ENCODE measurements around the gene INPP5A. TPM values are rescaled to one million over a fixed set of nuclear protein-coding genes. Genes with fewer than 3 reads are reported as not detected.

The INPP5A gene
- total and polyA plus RNA-seq, 5 donors from 2014 or later, result 0.66 to 21.3 (median 1.0) TPM

DNA sequence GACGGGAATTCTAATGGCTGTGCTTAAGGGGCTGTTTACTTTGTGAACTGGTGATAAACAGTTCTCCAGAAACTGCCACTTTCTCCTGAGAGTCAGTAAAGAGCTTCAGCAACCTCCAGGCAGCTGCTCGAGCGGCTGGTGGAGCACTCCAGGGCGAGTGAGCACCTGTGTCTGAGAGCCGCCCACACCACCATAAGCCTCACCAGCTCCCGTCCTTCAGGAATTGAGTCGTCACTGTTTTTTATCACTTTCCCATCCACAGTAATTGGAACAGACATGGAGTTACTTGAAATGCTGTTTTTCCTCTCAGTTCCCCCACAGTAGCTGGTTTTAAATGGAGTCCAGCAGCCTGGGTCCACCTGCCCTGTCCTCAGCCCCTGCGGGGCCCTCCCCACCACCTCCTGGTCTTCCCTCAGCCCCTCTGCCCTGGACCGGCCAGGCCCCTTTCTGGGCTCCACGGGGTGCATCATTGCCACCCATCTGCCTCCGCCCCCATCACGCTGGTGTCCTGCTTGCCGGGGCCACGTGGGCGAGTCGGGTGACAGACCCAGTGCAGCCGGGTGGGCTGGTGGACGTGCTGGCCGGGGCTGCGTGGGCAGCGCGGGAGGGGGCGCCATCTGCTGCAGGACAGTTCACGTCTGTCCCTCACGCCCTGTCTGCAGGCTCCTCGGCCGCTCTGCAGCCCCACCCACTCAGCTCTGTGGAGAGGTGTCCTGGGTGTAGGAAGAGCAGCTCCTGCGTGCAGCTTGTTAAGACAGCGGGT is 192.4 kb downstream of the INPP5A start:
- no peaks in the 10 kb centered on the region for H3K4me1 ChIP-seq (ENCODE audit: control insufficient read depth, insufficient read depth, low read length, poor library complexity, severe bottlenecking)
- H3K36me3 ChIP-seq (ENCODE audit: control insufficient read depth, insufficient read depth, low read length), result peaks cover 7% of the 10 kb centered on the region
- ATAC-seq (ENCODE audit: low read depth in 2 of 2) (no peak), DNase-seq (no peak)
- H3K9me3 ChIP-seq (ENCODE audit: control insufficient read depth in 2 of 2, low read length in 2 of 2), result no peaks in the 10 kb centered on the region
- no peak overlapping the region for H3K4me3 Mint-ChIP-seq
- H3K4me1 Mint-ChIP-seq, result peaks cover 0 to 2% (median 0%) of the 10 kb centered on the region in 4 donors
- no peak overlapping the region for H3K4me3 ChIP-seq (ENCODE audit: low read depth, low read length)
- H3K27ac Mint-ChIP-seq, result no peak overlapping the region
- no peaks in the 10 kb centered on the region for H3K27me3 ChIP-seq (ENCODE audit: control insufficient read depth, insufficient read depth, low read length)
- H3K27ac ChIP-seq (ENCODE audit: insufficient read depth, low read length, poor library complexity, severe bottlenecking), result no peak overlapping the region
- H3K9me3 Mint-ChIP-seq, result no peaks in the 10 kb centered on the region
- H3K36me3 Mint-ChIP-seq, result peaks cover 18% of the 10 kb centered on the region
- H3K27me3 Mint-ChIP-seq, result no peaks in the 10 kb centered on the region

GRCh38 chr10:132730573-132730953 is 193.0 kb downstream of the INPP5A start:
- H3K27me3 Mint-ChIP-seq, result no peaks in the 10 kb centered on the region

DNA sequence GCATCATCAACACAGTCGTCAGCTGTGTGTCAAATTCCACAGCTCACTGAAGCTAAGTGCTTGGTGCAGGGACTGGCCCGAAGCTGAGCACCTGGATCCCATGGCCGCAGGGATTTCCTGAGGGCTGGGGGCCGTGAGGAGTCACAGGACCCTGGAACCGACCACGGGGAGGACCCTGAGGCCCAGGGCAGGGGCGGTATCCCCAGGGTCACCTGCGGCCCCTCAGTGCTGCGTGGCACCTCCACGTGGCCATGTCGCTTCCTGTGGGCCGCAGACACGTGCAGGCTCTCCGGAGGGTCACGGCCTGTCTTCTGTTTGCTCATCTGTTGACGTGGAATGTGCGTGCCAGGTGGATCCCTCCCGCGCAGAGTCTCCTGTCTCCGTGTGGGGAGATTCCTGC is 194.9 kb downstream of the INPP5A start:
- DNase-seq, result no peak
- H3K9me3 ChIP-seq (ENCODE audit: control insufficient read depth in 2 of 2, low read length in 2 of 2), result no peaks in the 10 kb centered on the region
- peaks cover 0 to 2% (median 0%) of the 10 kb centered on the region in 4 donors for H3K4me1 Mint-ChIP-seq
- peaks cover 2% of the 10 kb centered on the region for H3K36me3 Mint-ChIP-seq
- H3K27me3 Mint-ChIP-seq, result no peaks in the 10 kb centered on the region
- H3K9me3 Mint-ChIP-seq, result no peaks in the 10 kb centered on the region
- peaks cover 3% of the 10 kb centered on the region for H3K36me3 ChIP-seq (ENCODE audit: control insufficient read depth, insufficient read depth, low read length)
- H3K27ac Mint-ChIP-seq, result no peak overlapping the region
- no peak overlapping the region for H3K27ac ChIP-seq (ENCODE audit: insufficient read depth, low read length, poor library complexity, severe bottlenecking)
- H3K4me3 ChIP-seq (ENCODE audit: low read depth, low read length), result no peak overlapping the region
- no peak overlapping the region for H3K4me3 Mint-ChIP-seq
- no peak for ATAC-seq (ENCODE audit: low read depth in 2 of 2)
- H3K27me3 ChIP-seq (ENCODE audit: control insufficient read depth, insufficient read depth, low read length), result no peaks in the 10 kb centered on the region
- H3K4me1 ChIP-seq (ENCODE audit: control insufficient read depth, insufficient read depth, low read length, poor library complexity, severe bottlenecking), result no peaks in the 10 kb centered on the region

More at GRCh38 chr10:132730573-132730953, 193.0 kb downstream of the INPP5A start:
- no peak for DNase-seq
- no peaks in the 10 kb centered on the region for H3K9me3 Mint-ChIP-seq
- Histone ChIP-seq H3K4me3 (ENCODE audit: low read depth, low read length) (no peak overlapping the region), H3K9me3 (ENCODE audit: control insufficient read depth in 2 of 2, low read length in 2 of 2) (no peaks in the 10 kb centered on the region), H3K27ac (ENCODE audit: insufficient read depth, low read length, poor library complexity, severe bottlenecking) (no peak overlapping the region), H3K4me1 (ENCODE audit: control insufficient read depth, insufficient read depth, low read length, poor library complexity, severe bottlenecking) (no peaks in the 10 kb centered on the region), H3K27me3 (ENCODE audit: control insufficient read depth, insufficient read depth, low read length) (no peaks in the 10 kb centered on the region), H3K36me3 (ENCODE audit: control insufficient read depth, insufficient read depth, low read length) (peaks cover 7% of the 10 kb centered on the region)
- H3K27ac Mint-ChIP-seq, result no peak overlapping the region
- H3K36me3 Mint-ChIP-seq, result peaks cover 18% of the 10 kb centered on the region
- peaks cover 0 to 2% (median 0%) of the 10 kb centered on the region in 4 donors for H3K4me1 Mint-ChIP-seq
- ATAC-seq (ENCODE audit: low read depth in 2 of 2), result no peak
- H3K4me3 Mint-ChIP-seq, result no peak overlapping the region

- no peaks in the 10 kb centered on the region for H3K9me3 ChIP-seq (ENCODE audit: control insufficient read depth in 2 of 2, low read length in 2 of 2)
- Mint-ChIP-seq H3K4me1 (peaks cover 0 to 2% (median 0%) of the 10 kb centered on the region in 4 donors), H3K36me3 (peaks cover 2% of the 10 kb centered on the region), H3K27me3 (no peaks in the 10 kb centered on the region), H3K27ac (no peak overlapping the region), H3K9me3 (no peaks in the 10 kb centered on the region), H3K4me3 (no peak overlapping the region)
- ATAC-seq (ENCODE audit: low read depth in 2 of 2) (no peak), DNase-seq (no peak)
- H3K4me3 ChIP-seq (ENCODE audit: low read depth, low read length), result no peak overlapping the region
- no peak overlapping the region for H3K27ac ChIP-seq (ENCODE audit: insufficient read depth, low read length, poor library complexity, severe bottlenecking)
- no peaks in the 10 kb centered on the region for H3K27me3 ChIP-seq (ENCODE audit: control insufficient read depth, insufficient read depth, low read length)
- no peaks in the 10 kb centered on the region for H3K36me3 ChIP-seq (ENCODE audit: control insufficient read depth, insufficient read depth, low read length)
- no peaks in the 10 kb centered on the region for H3K4me1 ChIP-seq (ENCODE audit: control insufficient read depth, insufficient read depth, low read length, poor library complexity, severe bottlenecking)
Observed at GRCh38 chr10:132733926-132734325, 196.3 kb downstream of the INPP5A start.

DNA sequence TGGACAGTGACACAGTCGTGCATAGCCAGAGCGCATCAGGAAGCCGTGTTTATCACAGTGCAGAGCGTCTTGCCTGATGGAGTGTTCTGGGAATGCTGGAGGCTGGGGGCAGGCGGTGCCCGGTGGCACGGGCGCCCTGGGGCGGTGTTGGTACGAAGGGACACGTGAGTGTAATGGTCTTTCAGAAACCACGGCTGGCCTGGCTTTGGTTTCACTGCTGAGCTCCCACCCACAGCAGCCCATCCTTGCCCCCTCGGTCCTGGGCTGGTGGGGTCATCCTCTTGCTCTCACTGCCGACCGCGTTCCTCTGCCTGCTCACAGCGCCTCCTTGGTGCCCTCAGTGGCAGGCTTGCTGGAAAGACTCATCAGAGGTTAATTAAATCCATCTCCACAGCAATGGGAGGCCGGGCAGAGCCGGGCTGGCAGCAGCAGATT is 197.8 kb downstream of the INPP5A start:
- H3K4me3 ChIP-seq (ENCODE audit: low read depth, low read length), result no peak overlapping the region
- ATAC-seq (ENCODE audit: low read depth in 2 of 2), result no peak
- H3K4me1 ChIP-seq (ENCODE audit: control insufficient read depth, insufficient read depth, low read length, poor library complexity, severe bottlenecking), result no peaks in the 10 kb centered on the region
- no peaks in the 10 kb centered on the region for H3K27me3 Mint-ChIP-seq
- no peak for DNase-seq
- no peak overlapping the region for H3K27ac Mint-ChIP-seq
- H3K4me3 Mint-ChIP-seq, result no peak overlapping the region
- H3K4me1 Mint-ChIP-seq, result peaks cover 0 to 2% (median 0%) of the 10 kb centered on the region in 4 donors
- H3K36me3 Mint-ChIP-seq, result no peaks in the 10 kb centered on the region
- H3K27me3 ChIP-seq (ENCODE audit: control insufficient read depth, insufficient read depth, low read length), result no peaks in the 10 kb centered on the region
- no peaks in the 10 kb centered on the region for H3K36me3 ChIP-seq (ENCODE audit: control insufficient read depth, insufficient read depth, low read length)
- no peak overlapping the region for H3K27ac ChIP-seq (ENCODE audit: insufficient read depth, low read length, poor library complexity, severe bottlenecking)
- H3K9me3 Mint-ChIP-seq, result no peaks in the 10 kb centered on the region
- H3K9me3 ChIP-seq (ENCODE audit: control insufficient read depth in 2 of 2, low read length in 2 of 2), result no peaks in the 10 kb centered on the region

- no peak for DNase-seq
- H3K4me3 ChIP-seq (ENCODE audit: low read depth, low read length), result no peak overlapping the region
- H3K36me3 ChIP-seq (ENCODE audit: control insufficient read depth, insufficient read depth, low read length), result no peaks in the 10 kb centered on the region
- H3K9me3 Mint-ChIP-seq, result no peaks in the 10 kb centered on the region
- no peaks in the 10 kb centered on the region for H3K27me3 ChIP-seq (ENCODE audit: control insufficient read depth, insufficient read depth, low read length)
- H3K4me3 Mint-ChIP-seq, result no peak overlapping the region
- no peaks in the 10 kb centered on the region for H3K27me3 Mint-ChIP-seq
- H3K9me3 ChIP-seq (ENCODE audit: control insufficient read depth in 2 of 2, low read length in 2 of 2), result no peaks in the 10 kb centered on the region
- ATAC-seq (ENCODE audit: low read depth in 2 of 2), result no peak
- peaks cover 0 to 2% (median 0%) of the 10 kb centered on the region in 4 donors for H3K4me1 Mint-ChIP-seq
- H3K27ac Mint-ChIP-seq, result no peak overlapping the region
- no peaks in the 10 kb centered on the region for H3K4me1 ChIP-seq (ENCODE audit: control insufficient read depth, insufficient read depth, low read length, poor library complexity, severe bottlenecking)
- no peaks in the 10 kb centered on the region for H3K36me3 Mint-ChIP-seq
- H3K27ac ChIP-seq (ENCODE audit: insufficient read depth, low read length, poor library complexity, severe bottlenecking), result no peak overlapping the region
Observed at GRCh38 chr10:132735923-132736391, 198.4 kb downstream of the INPP5A start.

DNA sequence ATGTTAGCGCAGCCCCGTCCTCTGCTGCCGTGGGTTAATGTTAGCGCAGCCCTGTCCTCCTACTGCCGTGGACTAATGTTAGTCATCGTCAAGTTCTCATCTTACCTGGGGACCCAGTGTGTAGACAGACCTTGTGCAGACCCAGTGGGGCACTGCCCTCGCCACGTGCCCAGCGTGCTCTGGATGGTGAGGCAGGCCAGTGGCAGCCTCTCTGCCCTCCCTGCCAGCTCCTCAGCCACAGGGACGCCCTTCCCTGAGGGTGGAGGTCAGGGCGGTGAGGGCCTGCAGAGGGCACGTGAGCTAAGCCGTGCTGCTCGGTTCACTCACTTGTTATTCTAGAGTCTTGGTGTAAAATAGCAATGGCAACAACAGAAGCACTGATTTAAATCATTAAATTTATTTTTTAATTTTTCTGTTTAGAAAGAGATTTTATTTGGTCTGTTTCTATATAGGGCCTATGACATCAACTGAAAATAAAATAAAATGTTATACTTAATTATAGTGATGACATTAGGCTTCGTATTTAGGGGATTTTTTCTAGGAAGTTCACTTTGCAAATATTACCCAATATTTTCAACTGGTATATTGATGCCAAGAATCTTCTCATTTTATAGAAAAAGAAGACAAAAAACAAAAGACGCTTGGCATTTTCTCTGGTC is 199.9 kb downstream of the INPP5A start:
- ATAC-seq (ENCODE audit: low read depth in 2 of 2), result no peak
- H3K36me3 Mint-ChIP-seq, result no peaks in the 10 kb centered on the region
- no peak overlapping the region for H3K4me3 ChIP-seq (ENCODE audit: low read depth, low read length)
- H3K9me3 ChIP-seq (ENCODE audit: control insufficient read depth in 2 of 2, low read length in 2 of 2), result no peaks in the 10 kb centered on the region
- H3K27ac ChIP-seq (ENCODE audit: insufficient read depth, low read length, poor library complexity, severe bottlenecking), result no peak overlapping the region
- H3K9me3 Mint-ChIP-seq, result no peaks in the 10 kb centered on the region
- no peaks in the 10 kb centered on the region for H3K4me1 Mint-ChIP-seq
- no peak for DNase-seq
- H3K27me3 Mint-ChIP-seq, result no peaks in the 10 kb centered on the region
- H3K36me3 ChIP-seq (ENCODE audit: control insufficient read depth, insufficient read depth, low read length), result no peaks in the 10 kb centered on the region
- H3K27ac Mint-ChIP-seq, result no peak overlapping the region
- no peaks in the 10 kb centered on the region for H3K4me1 ChIP-seq (ENCODE audit: control insufficient read depth, insufficient read depth, low read length, poor library complexity, severe bottlenecking)
- no peak overlapping the region for H3K4me3 Mint-ChIP-seq
- H3K27me3 ChIP-seq (ENCODE audit: control insufficient read depth, insufficient read depth, low read length), result no peaks in the 10 kb centered on the region

All from CD4-positive, CD25-positive, alpha-beta regulatory T cell (primary cell).